ENCODE results near the gene PRSS38.

- TF ChIP-seq POLR2AphosphoS5 (IDR thresholded peaks at IDR 0.05; ENCODE audit: low read depth, low read length) (no peak), CTCF (IDR thresholded peaks at IDR 0.05) (no peak), SIN3A (IDR thresholded peaks at IDR 0.05; ENCODE audit: borderline replicate concordance, insufficient read depth, low read depth, low read length) (no peak)
- TF ChIP-seq, protein P1, sequence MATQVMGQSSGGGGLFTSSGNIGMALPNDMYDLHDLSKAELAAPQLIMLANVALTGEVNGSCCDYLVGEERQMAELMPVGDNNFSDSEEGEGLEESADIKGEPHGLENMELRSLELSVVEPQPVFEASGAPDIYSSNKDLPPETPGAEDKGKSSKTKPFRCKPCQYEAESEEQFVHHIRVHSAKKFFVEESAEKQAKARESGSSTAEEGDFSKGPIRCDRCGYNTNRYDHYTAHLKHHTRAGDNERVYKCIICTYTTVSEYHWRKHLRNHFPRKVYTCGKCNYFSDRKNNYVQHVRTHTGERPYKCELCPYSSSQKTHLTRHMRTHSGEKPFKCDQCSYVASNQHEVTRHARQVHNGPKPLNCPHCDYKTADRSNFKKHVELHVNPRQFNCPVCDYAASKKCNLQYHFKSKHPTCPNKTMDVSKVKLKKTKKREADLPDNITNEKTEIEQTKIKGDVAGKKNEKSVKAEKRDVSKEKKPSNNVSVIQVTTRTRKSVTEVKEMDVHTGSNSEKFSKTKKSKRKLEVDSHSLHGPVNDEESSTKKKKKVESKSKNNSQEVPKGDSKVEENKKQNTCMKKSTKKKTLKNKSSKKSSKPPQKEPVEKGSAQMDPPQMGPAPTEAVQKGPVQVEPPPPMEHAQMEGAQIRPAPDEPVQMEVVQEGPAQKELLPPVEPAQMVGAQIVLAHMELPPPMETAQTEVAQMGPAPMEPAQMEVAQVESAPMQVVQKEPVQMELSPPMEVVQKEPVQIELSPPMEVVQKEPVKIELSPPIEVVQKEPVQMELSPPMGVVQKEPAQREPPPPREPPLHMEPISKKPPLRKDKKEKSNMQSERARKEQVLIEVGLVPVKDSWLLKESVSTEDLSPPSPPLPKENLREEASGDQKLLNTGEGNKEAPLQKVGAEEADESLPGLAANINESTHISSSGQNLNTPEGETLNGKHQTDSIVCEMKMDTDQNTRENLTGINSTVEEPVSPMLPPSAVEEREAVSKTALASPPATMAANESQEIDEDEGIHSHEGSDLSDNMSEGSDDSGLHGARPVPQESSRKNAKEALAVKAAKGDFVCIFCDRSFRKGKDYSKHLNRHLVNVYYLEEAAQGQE (IDR thresholded peaks at IDR 0.05; ENCODE audit: insufficient read depth in 1 of 2, low read depth in 2 of 2, low read length in 1 of 2): no peak
These were observed 19.0 kb upstream of the PRSS38 start for GRCh38 chr1:227796359-227796915.
